Islet precursor cell (in vitro differentiated cells): ENCODE results near the gene CADM2.

Source experiments
- DNase-seq: peaks from one replicate; pipeline ENCODE4 v3.0.0-alpha.2; 2018

Gene CADM2

GRCh38 chr3:85342915-85343314, 384.1 kb downstream of the CADM2 start:
- peak; percentile 55 for DNase-seq

- DNase-seq: no peak
Observed at GRCh38 chr3:85355572-85355971, 396.8 kb downstream of the CADM2 start.

- peak; percentile 74 for DNase-seq
Observed at GRCh38 chr3:85360742-85361387, 402.1 kb downstream of the CADM2 start.

GRCh38 chr3:85364296-85364909, 405.6 kb downstream of the CADM2 start:
- no peak for DNase-seq

GRCh38 chr3:85370341-85370740, 411.6 kb downstream of the CADM2 start:
- no peak for DNase-seq

- DNase-seq: no peak
Observed at GRCh38 chr3:85376131-85376530, 417.3 kb downstream of the CADM2 start.

- DNase-seq: no peak
Observed at GRCh38 chr3:85377115-85377514, 418.3 kb downstream of the CADM2 start.

GRCh38 chr3:85384372-85384771, 425.6 kb downstream of the CADM2 start:
- DNase-seq: no peak

GRCh38 chr3:85387913-85388505, 429.2 kb downstream of the CADM2 start:
- DNase-seq: no peak

- DNase-seq: no peak
Observed at GRCh38 chr3:85394424-85394823, 435.6 kb downstream of the CADM2 start.

- DNase-seq: no peak
Observed at GRCh38 chr3:85397434-85397833, 438.6 kb downstream of the CADM2 start.

GRCh38 chr3:85426121-85426520, 467.3 kb downstream of the CADM2 start:
- no peak for DNase-seq

GRCh38 chr3:85427467-85427866, 468.7 kb downstream of the CADM2 start:
- DNase-seq: no peak

- DNase-seq: no peak
Observed at GRCh38 chr3:85432081-85432480, 473.3 kb downstream of the CADM2 start.

GRCh38 chr3:85433319-85433718, 474.5 kb downstream of the CADM2 start:
- no peak for DNase-seq

GRCh38 chr3:85455561-85456200, 496.9 kb downstream of the CADM2 start:
- no peak for DNase-seq

- DNase-seq: no peak
Observed at GRCh38 chr3:85474241-85474640, 515.5 kb downstream of the CADM2 start.

GRCh38 chr3:85475346-85475745, 516.6 kb downstream of the CADM2 start:
- DNase-seq: no peak

- no peak for DNase-seq
Observed at GRCh38 chr3:85476891-85477495, 518.2 kb downstream of the CADM2 start.

- no peak for DNase-seq
Observed at GRCh38 chr3:85481411-85482212, 522.8 kb downstream of the CADM2 start.

- DNase-seq: no peak
Observed at GRCh38 chr3:85482213-85482490, 523.4 kb downstream of the CADM2 start.

- no peak for DNase-seq
Observed at GRCh38 chr3:85483986-85484385, 525.2 kb downstream of the CADM2 start.

- DNase-seq: no peak
Observed at GRCh38 chr3:85487375-85487774, 528.6 kb downstream of the CADM2 start.
